Measurements from ENCODE around the gene DHRS1. TPM values are rescaled to one million over a fixed set of nuclear protein-coding genes. Genes with fewer than 3 reads are reported as not detected.
"Not testable (repeated sequence)": the region's sequence is repeated elsewhere in the genome, so short reads cannot be mapped to it uniquely, and the experiment has no call there.

Gene DHRS1
- polyA plus RNA-seq, 1 donor = 81.3 TPM

- H3K4me1 ChIP-seq (ENCODE audit: control insufficient read depth, insufficient read depth, low read length) = peaks cover 15% of the 10 kb centered on the region
- H3K27ac ChIP-seq (ENCODE audit: low read length) = no peak overlapping the region
- WGBS (ENCODE audit: insufficient coverage, low lambda C conversion rate) = no CpG with 5 or more reads among the region's 12 CpGs
- no peak overlapping the region for H3K4me3 ChIP-seq (ENCODE audit: low read length)
- DNase-seq = no peak
- peaks cover 5% of the 10 kb centered on the region for H3K9me3 ChIP-seq (ENCODE audit: control insufficient read depth, low read depth, low read length)
- no peaks in the 10 kb centered on the region for H3K36me3 ChIP-seq (ENCODE audit: control insufficient read depth, insufficient read depth, low read length)
- peaks cover 19% of the 10 kb centered on the region for H3K27me3 ChIP-seq (ENCODE audit: control insufficient read depth, insufficient read depth, low read length)
These were observed 29.6 kb upstream of the DHRS1 start for GRCh38 chr14:24329073-24329663.

DNA sequence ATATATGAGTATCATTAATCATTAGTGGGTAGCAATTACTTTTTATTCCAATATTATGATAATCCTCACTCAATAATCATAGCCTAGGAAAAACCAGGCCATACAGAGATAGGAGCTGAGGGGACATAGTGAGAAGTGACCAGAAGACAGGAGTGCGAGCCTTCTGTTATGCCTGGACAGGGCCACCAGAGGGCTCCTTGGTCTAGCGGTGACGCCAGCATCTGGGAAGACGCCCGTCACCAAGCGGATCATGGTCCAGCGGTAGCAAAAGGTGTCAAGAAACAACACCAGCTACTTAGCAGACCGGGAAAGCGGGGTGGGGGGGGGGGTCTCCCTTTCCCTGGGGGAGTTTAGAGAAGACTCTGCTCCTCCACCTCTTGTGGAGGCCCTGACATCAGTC lies 28.3 kb upstream of the DHRS1 start:
- not testable (repeated sequence) for H3K27ac ChIP-seq (ENCODE audit: low read length); H3K9me3 ChIP-seq (ENCODE audit: control insufficient read depth, low read depth, low read length); H3K4me1 ChIP-seq (ENCODE audit: control insufficient read depth, insufficient read depth, low read length); H3K4me3 ChIP-seq (ENCODE audit: low read length); DNase-seq; H3K36me3 ChIP-seq (ENCODE audit: control insufficient read depth, insufficient read depth, low read length); H3K27me3 ChIP-seq (ENCODE audit: control insufficient read depth, insufficient read depth, low read length)
- WGBS (ENCODE audit: insufficient coverage, low lambda C conversion rate) = no CpG with 5 or more reads among the region's 9 CpGs

DNA sequence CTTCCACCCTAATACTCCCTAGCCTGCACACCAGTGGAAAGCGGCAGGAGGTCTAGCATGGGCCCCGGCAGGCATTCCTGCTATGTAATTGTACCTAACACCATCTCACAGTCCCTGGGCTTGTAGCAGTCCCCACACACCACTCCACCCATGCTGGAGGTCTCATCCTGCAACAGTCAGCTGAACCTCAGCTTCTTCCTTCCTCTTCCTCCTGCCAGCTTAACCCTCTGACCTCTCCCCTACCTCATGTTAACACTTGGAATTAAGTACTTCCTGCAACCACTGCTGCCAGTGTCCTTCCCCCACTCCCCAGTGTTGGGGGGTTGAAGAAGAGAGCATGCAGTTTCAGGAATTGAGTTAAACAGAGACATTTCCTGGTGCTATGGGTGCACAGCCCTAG lies 27.7 kb upstream of the DHRS1 start:
- Histone ChIP-seq H3K27me3 (ENCODE audit: control insufficient read depth, insufficient read depth, low read length) (peaks cover under 1% of the 10 kb centered on the region), H3K4me1 (ENCODE audit: control insufficient read depth, insufficient read depth, low read length) (peaks cover 1% of the 10 kb centered on the region), H3K36me3 (ENCODE audit: control insufficient read depth, insufficient read depth, low read length) (no peaks in the 10 kb centered on the region), H3K27ac (ENCODE audit: low read length) (no peak overlapping the region), H3K4me3 (ENCODE audit: low read length) (no peak overlapping the region), H3K9me3 (ENCODE audit: control insufficient read depth, low read depth, low read length) (no peaks in the 10 kb centered on the region)
- no peak for DNase-seq
- WGBS (ENCODE audit: insufficient coverage, low lambda C conversion rate) = no CpG with 5 or more reads among the region's 2 CpGs

DNA sequence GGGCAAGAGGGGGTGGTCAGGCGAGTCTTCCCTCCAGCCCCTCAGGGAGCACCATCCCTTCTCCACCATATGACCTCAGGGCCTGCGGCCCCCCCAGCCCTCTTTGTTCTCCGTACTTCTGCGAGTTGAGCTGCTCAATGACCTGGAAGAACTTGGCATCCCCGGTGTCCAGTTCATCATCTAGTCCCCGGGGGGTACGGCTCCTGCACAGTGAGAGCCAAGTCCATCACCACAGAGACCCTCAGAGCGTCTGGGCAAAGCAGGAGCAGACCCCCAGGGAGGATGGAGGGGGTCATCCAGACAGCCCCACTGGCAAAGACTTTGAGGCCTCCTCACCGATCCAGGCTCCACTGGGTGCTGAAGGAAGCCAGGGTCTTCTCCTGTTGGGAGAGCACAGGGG lies 26.4 kb upstream of the DHRS1 start:
- Histone ChIP-seq H3K27me3 (ENCODE audit: control insufficient read depth, insufficient read depth, low read length) (no peaks in the 10 kb centered on the region), H3K4me3 (ENCODE audit: low read length) (no peak overlapping the region), H3K36me3 (ENCODE audit: control insufficient read depth, insufficient read depth, low read length) (no peaks in the 10 kb centered on the region), H3K9me3 (ENCODE audit: control insufficient read depth, low read depth, low read length) (no peaks in the 10 kb centered on the region), H3K4me1 (ENCODE audit: control insufficient read depth, insufficient read depth, low read length) (no peaks in the 10 kb centered on the region), H3K27ac (ENCODE audit: low read length) (no peak overlapping the region)
- no peak for DNase-seq
- WGBS (ENCODE audit: insufficient coverage, low lambda C conversion rate) = no CpG with 5 or more reads among the region's 9 CpGs

GRCh38 chr14:24325041-24325530 lies 25.5 kb upstream of the DHRS1 start:
- Histone ChIP-seq H3K9me3 (ENCODE audit: control insufficient read depth, low read depth, low read length) (no peaks in the 10 kb centered on the region), H3K27ac (ENCODE audit: low read length) (no peak overlapping the region), H3K4me1 (ENCODE audit: control insufficient read depth, insufficient read depth, low read length) (no peaks in the 10 kb centered on the region), H3K36me3 (ENCODE audit: control insufficient read depth, insufficient read depth, low read length) (no peaks in the 10 kb centered on the region), H3K27me3 (ENCODE audit: control insufficient read depth, insufficient read depth, low read length) (no peaks in the 10 kb centered on the region), H3K4me3 (ENCODE audit: low read length) (no peak overlapping the region)
- DNase-seq = no peak
- WGBS (ENCODE audit: insufficient coverage, low lambda C conversion rate) = no CpG with 5 or more reads among the region's 5 CpGs

GRCh38 chr14:24324024-24324423 lies 24.4 kb upstream of the DHRS1 start:
- H3K27ac ChIP-seq (ENCODE audit: low read length) = no peak overlapping the region
- H3K4me3 ChIP-seq (ENCODE audit: low read length) = no peak overlapping the region
- no peaks in the 10 kb centered on the region for H3K4me1 ChIP-seq (ENCODE audit: control insufficient read depth, insufficient read depth, low read length)
- peaks cover 7% of the 10 kb centered on the region for H3K27me3 ChIP-seq (ENCODE audit: control insufficient read depth, insufficient read depth, low read length)
- 86% methylated on average over 2 of the region's 6 CpGs for WGBS (ENCODE audit: insufficient coverage, low lambda C conversion rate)
- H3K36me3 ChIP-seq (ENCODE audit: control insufficient read depth, insufficient read depth, low read length) = no peaks in the 10 kb centered on the region
- DNase-seq = no peak
- no peaks in the 10 kb centered on the region for H3K9me3 ChIP-seq (ENCODE audit: control insufficient read depth, low read depth, low read length)

DNA sequence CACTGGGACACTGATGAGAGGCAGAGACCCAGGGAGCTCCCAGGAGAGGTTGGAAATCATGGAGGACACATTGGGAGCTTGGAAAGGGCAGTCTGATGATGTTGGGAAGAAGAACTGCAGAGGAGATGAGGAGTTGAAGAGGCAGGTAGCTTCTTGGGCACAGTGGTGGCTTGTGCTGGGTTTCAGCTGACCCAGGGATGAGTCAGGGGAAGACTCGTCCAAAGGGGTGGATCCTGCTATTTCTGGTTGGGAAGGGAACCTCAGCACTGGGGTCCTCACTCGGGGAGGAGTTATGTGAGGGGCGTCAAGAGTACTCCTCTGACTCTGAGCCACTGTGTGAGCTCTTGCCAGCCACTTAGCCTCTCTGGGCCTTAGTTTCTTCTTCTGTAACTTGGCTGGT lies 23.8 kb upstream of the DHRS1 start:
- H3K27me3 ChIP-seq (ENCODE audit: control insufficient read depth, insufficient read depth, low read length) = peaks cover 14% of the 10 kb centered on the region
- WGBS (ENCODE audit: insufficient coverage, low lambda C conversion rate) = no CpG with 5 or more reads among the region's 3 CpGs
- no peaks in the 10 kb centered on the region for H3K9me3 ChIP-seq (ENCODE audit: control insufficient read depth, low read depth, low read length)
- H3K4me3 ChIP-seq (ENCODE audit: low read length) = no peak overlapping the region
- DNase-seq = no peak
- no peak overlapping the region for H3K27ac ChIP-seq (ENCODE audit: low read length)
- no peaks in the 10 kb centered on the region for H3K4me1 ChIP-seq (ENCODE audit: control insufficient read depth, insufficient read depth, low read length)
- H3K36me3 ChIP-seq (ENCODE audit: control insufficient read depth, insufficient read depth, low read length) = no peaks in the 10 kb centered on the region

DNA sequence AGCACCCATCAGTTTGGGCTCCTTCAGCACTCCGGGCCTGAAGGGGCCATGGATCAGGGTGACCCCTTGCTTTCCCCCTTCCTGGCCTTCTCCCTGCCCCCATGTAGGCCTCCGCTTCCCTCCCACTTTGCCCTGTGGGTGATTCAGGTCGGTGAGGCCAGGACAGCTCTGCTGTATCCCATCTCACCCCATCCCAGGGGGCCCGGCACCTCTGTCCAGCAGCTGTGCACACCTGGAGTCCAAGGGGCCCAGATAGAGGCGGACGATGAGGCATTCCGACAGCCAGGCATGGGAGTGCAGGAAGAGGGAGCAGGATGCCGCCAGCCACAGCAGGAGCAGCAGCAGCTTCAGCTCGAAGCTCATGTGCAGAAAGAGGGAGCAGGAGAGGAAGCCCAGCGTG lies 23.1 kb upstream of the DHRS1 start:
- Histone ChIP-seq H3K9me3 (ENCODE audit: control insufficient read depth, low read depth, low read length) (no peaks in the 10 kb centered on the region), H3K27ac (ENCODE audit: low read length) (no peak overlapping the region), H3K36me3 (ENCODE audit: control insufficient read depth, insufficient read depth, low read length) (no peaks in the 10 kb centered on the region), H3K4me1 (ENCODE audit: control insufficient read depth, insufficient read depth, low read length) (no peaks in the 10 kb centered on the region), H3K27me3 (ENCODE audit: control insufficient read depth, insufficient read depth, low read length) (peaks cover 20% of the 10 kb centered on the region), H3K4me3 (ENCODE audit: low read length) (no peak overlapping the region)
- WGBS (ENCODE audit: insufficient coverage, low lambda C conversion rate) = no CpG with 5 or more reads among the region's 10 CpGs
- no peak for DNase-seq

DNA sequence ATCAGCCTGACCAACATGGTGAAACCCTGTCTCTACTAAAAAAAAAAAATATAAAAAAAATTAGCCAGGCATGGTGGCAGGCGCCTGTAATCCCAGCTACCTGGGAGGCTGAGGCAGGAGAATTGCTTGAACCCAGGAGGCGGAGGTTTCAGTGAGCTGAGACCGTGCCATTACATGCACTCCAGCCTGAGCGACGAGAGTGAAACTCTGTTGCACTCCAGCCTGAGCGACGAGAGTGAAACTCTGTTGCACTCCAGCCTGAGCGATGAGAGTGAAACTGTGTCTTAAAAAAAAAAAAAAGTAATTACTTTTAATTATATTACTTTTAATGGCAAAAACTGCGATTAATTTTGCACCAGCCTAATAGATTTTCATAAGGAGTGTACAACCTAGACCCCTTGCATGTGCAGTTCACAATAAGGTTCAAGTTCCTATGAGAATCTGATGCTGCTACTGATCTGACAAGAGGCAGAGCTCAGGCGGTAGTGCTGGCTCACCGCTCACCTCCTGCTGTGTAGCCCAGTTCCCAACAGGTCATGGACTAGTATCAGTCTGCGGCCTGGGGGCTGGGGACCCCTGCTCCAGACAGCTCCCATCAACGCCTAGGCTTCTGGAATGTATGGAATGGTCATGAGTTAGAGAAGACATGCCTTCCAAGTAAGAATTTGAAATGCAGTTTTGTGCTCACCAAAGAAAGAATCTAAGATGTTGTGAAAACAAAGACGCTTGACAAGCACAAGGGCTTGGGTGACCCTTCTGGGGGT lies 21.8 kb upstream of the DHRS1 start:
- Histone ChIP-seq H3K9me3 (ENCODE audit: control insufficient read depth, low read depth, low read length) (peaks cover 3% of the 10 kb centered on the region), H3K36me3 (ENCODE audit: control insufficient read depth, insufficient read depth, low read length) (no peaks in the 10 kb centered on the region), H3K4me3 (ENCODE audit: low read length) (no peak overlapping the region), H3K27me3 (ENCODE audit: control insufficient read depth, insufficient read depth, low read length) (peaks cover 33% of the 10 kb centered on the region), H3K4me1 (ENCODE audit: control insufficient read depth, insufficient read depth, low read length) (peaks cover 3% of the 10 kb centered on the region), H3K27ac (ENCODE audit: low read length) (no peak overlapping the region)
- DNase-seq = no peak
- WGBS (ENCODE audit: insufficient coverage, low lambda C conversion rate) = 83% methylated on average over 2 of the region's 14 CpGs

DNA sequence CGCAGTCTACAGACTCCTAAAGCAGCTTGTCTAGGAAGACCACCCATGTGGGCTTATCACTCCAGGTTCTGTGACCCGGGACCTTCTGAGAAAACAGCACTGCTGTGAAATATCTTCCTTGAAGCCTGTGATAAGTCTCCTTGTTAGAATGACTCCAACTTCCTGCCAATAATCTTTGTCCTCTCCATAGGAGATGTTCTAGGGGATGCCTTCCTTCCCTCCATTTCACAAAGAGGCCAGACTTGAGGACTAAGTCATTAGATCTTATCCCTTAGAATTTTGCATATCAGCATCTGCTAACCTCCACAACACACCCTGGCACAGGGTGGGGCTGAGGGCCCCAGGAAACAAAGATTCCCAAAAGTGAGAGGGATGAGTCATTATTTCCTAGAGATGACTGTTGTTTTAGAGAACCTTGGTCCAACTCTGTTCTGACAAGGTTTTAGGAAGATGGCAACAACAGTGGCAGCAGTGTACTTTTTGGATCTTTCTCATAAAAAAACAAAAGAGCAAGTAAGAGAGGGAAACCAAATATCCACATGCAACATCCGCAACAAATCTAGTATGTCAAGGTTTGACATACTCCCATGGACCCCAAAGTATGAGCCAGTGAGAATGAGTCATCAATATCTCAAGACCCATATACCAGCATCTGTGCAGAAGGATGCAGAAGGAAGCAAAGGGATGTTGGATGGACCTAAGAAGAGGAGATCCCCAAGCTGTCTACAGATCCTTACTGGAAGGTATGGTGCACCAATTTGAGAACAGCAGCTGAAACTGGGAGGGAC lies 17.8 kb upstream of the DHRS1 start:
- Histone ChIP-seq H3K4me3 (ENCODE audit: low read length) (no peak overlapping the region), H3K27me3 (ENCODE audit: control insufficient read depth, insufficient read depth, low read length) (peaks cover 48% of the 10 kb centered on the region), H3K36me3 (ENCODE audit: control insufficient read depth, insufficient read depth, low read length) (no peaks in the 10 kb centered on the region), H3K9me3 (ENCODE audit: control insufficient read depth, low read depth, low read length) (peaks cover 7% of the 10 kb centered on the region), H3K4me1 (ENCODE audit: control insufficient read depth, insufficient read depth, low read length) (peaks cover 6% of the 10 kb centered on the region), H3K27ac (ENCODE audit: low read length) (no peak overlapping the region)
- WGBS (ENCODE audit: insufficient coverage, low lambda C conversion rate) = no CpG with 5 or more reads among the region's 3 CpGs
- no peak for DNase-seq

Measured in large intestine (tissue), 3 donors.